Lower leg skin (tissue), 3 donors: ENCODE data around the gene RIBC2.

Experiments
- CTCF ChIP-seq, 3 donors: fragments of 450-650 bp; IDR thresholded peaks; one replicate each; pipeline ENCODE4 v1.5.1; 2016; ENCODE audit warnings: antibody characterized with exemption in 3 of 3, mild to moderate bottlenecking in 3 of 3, moderate library complexity in 2 of 3
- POLR2A ChIP-seq, 2 donors: fragments of 450-650 bp; IDR thresholded peaks; one replicate each; pipeline ENCODE4 v1.6.1; 2016 to 2017; ENCODE audit warnings: antibody characterized with exemption in 2 of 2, mild to moderate bottlenecking in 1 of 2, moderate library complexity in 1 of 2

- no peak for TF ChIP-seq CTCF (IDR thresholded peaks at IDR 0.05)
- TF ChIP-seq POLR2A (IDR thresholded peaks at IDR 0.05) = no peak
Measured at GRCh38 chr22:45425531-45426265, 12.2 kb downstream of the RIBC2 start.
